ENCODE data around the gene THOC7.

THOC7 gene

GRCh38 chr3:63891518-63891917, 27.9 kb upstream of the THOC7 start:
- intact Hi-C loops (cut with DNase I), result no loop called here
- no peak for DNase-seq

GRCh38 chr3:63886858-63887257, 23.3 kb upstream of the THOC7 start:
- no peak for DNase-seq
- intact Hi-C loops (cut with DNase I), result no loop called here

- intact Hi-C loops (cut with DNase I), result no loop called here
- DNase-seq, result no peak
Measured at GRCh38 chr3:63880653-63881052, 17.0 kb upstream of the THOC7 start.

GRCh38 chr3:63878394-63879060, 14.9 kb upstream of the THOC7 start:
- no peak for DNase-seq
- intact Hi-C loops (cut with DNase I), result no loop called here

GRCh38 chr3:63877737-63878393, 14.3 kb upstream of the THOC7 start:
- intact Hi-C loops (cut with DNase I), result no loop called here
- no peak for DNase-seq

- DNase-seq, result no peak
- intact Hi-C loops (cut with DNase I), result no loop called here
Measured at GRCh38 chr3:63876260-63876659, 12.7 kb upstream of the THOC7 start.

- no peak for DNase-seq
- intact Hi-C loops (cut with DNase I), result no loop called here
Measured at GRCh38 chr3:63875510-63875909, 11.9 kb upstream of the THOC7 start.

GRCh38 chr3:63874769-63875168, 11.2 kb upstream of the THOC7 start:
- no peak for DNase-seq
- intact Hi-C loops (cut with DNase I), result no loop called here

GRCh38 chr3:63872135-63872924, 8.7 kb upstream of the THOC7 start:
- no peak for DNase-seq
- intact Hi-C loops (cut with DNase I), result no loop called here

GRCh38 chr3:63870615-63871005, 7.0 kb upstream of the THOC7 start:
- intact Hi-C loops (cut with DNase I), result no loop called here
- DNase-seq, result no peak

- no peak for DNase-seq
- intact Hi-C loops (cut with DNase I), result no loop called here
Measured at GRCh38 chr3:63869940-63870614, 6.5 kb upstream of the THOC7 start.

- intact Hi-C loops (cut with DNase I), result no loop called here
- DNase-seq, result no peak
Measured at GRCh38 chr3:63867225-63867624, 3.6 kb upstream of the THOC7 start.

GRCh38 chr3:63864965-63865327, 1.3 kb upstream of the THOC7 start:
- no peak for DNase-seq
- intact Hi-C loops (cut with DNase I), result no loop called here

- DNase-seq, result peak in 38 of 42 donors; percentile 8 to 67 (median 38)
- intact Hi-C loops (cut with DNase I), result no loop called here
Measured at GRCh38 chr3:63864008-63864964, 681 bp upstream of the THOC7 start.

GRCh38 chr3:63862804-63863149, 828 bp downstream of the THOC7 start:
- no peak for DNase-seq
- intact Hi-C loops (cut with DNase I), result loop anchor here (2.0 kb wide), 1 partner anchor 50 kb away; the partner anchor contains the start of gene SCAANT1

- intact Hi-C loops (cut with DNase I), result no loop called here
- no peak for DNase-seq
Measured at GRCh38 chr3:63861306-63861705, 2.3 kb downstream of the THOC7 start.

- no peak for DNase-seq
- intact Hi-C loops (cut with DNase I), result no loop called here
Measured at GRCh38 chr3:63860776-63861175, 2.8 kb downstream of the THOC7 start.

GRCh38 chr3:63857311-63857710, 6.3 kb downstream of the THOC7 start:
- DNase-seq, result no peak
- intact Hi-C loops (cut with DNase I), result no loop called here

Data from head of caudate nucleus (tissue), 42 donors.